HG02938 (cell line): ENCODE data around the gene NASP.

Source experiments
- ATAC-seq: cut with Tn5 transposase; IDR thresholded peaks from one replicate; pipeline ENCODE4 v1.9.1; 2021; ENCODE audit warnings: mild to moderate bottlenecking, moderate library complexity; ENCODE audit not compliant: unreplicated experiment

The NASP gene

GRCh38 chr1:45583666-45584350, at the start of gene NASP:
Gene NASP (plus strand): TSS chr1:45584041. CDS start chr1:45584147, 106 bp downstream.
- ATAC-seq: peak; percentile 42

DNA sequence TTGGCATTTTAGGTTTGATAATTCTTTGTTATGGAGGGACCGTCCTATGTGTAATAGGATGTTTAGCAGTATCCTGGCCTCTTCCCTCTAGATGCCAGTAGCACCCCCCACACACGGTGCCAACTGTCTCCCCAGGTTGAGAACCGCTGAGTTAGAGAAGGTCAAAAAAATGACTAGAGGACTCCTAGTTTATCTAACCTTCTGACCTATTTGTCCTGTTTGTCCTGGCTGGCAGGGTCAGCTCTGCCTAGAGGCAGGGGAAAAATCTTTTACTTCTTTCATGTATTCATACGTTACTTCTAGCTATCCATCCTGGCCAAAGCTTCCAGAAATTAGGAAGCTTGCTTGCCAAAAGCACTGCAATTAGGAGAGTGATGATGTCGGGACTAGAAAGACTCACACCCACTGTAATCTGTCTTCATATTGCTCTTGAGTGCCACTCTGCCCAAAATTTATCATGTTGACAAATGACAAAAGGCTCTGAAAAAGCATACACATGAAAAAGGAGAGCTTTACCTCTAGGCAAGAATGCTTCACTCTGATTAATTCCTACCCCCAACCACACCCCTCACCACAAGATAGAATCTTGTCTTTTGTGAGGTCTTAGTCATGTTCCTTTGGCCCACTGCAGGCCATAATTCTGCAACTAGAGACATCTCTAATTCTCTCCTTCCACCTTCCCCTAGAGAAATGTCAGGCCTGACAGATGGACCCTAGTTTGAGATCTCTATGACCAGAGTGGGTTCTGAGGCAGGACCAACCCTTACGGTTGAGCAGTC, 47.7 kb upstream of the NASP start:
- no peak for ATAC-seq

- ATAC-seq: no peak
Observed at GRCh38 chr1:45536886-45537285, 47.0 kb upstream of the NASP start.

DNA sequence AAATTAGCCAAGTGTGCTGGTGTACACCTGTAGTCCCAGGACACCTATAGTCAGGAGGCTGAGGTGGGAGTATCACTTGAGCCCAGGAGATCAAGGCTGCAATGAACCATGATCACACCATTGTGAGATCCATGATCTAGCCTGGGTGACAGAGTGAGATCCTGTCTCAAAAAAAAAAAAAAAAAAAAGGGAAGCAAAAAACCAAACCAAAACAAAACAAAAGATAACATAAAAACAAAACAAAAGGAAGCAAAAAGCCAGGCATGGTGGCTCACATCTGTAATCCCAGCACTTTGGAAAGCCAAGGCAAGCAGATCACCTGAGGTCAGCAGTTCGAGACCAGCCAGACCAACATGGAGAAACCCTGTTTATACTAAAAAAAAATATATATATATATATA, 42.6 kb upstream of the NASP start:
- no peak for ATAC-seq

DNA sequence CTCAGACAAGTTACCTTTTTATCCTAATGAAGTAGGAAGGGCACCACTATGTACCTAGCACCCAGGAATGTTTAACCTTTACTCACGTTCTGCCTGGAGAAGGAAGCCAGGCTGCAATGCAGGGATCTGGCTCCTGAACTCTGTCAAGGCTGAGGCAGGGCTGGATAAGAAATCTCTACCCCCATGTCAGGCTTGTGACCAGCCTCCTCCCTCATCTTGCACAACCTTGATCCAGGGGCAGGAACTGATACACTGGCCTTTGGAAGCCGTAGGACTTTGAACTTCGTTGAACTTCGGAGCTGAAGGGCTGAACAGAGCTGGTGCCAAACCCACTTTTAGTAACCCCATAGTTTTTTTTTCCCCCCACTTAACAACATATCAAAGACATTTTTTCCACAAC, 41.2 kb upstream of the NASP start:
- ATAC-seq: no peak

DNA sequence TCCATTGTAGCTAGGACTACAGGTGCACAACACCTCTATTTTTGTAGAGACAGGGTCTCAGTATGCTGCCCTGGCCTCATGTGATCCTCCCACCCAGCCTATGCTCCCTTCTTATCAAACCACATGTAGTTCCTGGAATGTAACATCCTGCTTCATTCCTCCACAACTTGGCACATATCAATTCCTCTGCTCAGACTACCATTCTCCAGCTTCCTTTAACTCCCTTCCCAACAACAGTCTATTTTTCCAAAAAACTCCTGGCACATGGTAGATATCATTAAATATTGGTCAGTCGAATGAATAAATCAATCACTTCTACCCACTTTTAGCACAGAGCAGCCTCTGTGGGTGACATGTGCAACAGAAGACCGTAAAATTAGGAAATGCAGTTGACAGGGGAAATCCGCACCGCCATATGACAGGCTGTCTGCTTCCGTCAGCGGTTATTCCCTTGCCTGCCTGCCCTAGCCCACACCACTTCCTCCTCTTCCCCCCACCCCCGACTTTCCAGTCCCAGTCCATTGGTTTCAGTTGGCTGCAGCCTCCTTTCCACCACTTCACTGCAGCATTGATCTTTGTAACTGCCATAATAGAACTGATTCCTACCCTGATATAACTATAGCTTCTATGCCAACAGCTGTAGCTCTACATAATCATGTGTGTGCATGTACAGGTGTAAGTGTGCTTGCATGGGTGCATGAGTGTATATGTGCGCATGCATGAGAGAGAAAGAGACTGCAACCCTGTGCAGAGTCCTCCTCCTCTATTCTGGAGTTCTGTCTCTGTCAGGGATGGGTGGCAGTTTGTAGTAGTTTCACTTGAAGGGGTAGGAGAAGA, 40.0 kb upstream of the NASP start:
- ATAC-seq: peak; percentile 39

DNA sequence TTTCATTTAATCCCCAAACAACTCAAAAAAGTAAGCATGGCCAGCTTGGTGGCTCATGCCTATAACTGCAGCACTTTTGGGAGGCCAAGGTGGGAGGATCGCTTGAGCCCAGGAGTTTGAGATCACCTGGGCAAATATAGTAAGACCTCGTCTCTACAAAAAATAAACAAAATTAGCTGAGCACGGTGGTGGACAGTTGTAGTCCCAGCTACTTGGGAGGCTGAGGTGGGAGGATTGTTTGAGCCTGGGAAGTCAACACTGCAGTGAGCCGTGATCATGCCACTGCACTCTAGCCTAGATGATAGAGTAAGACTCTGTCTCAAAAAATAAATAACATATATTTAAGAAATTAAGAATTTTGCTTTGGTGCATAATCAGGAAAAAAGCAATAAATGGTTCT, 39.3 kb upstream of the NASP start:
- no peak for ATAC-seq

DNA sequence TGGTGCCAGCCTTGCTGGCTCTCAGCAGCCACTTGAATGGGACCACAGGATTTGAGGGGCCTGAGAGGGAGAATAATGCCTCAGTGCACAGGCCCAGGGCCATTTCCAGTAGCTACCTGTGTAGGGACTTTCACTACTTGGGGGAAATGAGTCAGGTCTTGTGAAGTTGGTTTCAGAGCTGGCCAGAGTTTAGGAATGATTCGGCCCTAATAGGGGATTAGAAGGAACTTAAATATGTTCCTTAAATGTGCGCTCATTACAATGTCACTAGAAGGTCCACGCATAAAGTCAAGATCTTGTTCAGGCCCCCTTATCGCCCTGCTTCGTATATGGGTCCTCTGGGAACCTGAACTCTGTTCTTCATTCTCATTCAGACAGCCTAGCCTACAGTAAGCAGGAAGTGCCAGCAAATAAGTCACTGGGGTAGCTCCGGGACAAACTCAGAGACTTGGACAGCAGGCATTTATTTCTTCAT, 38.8 kb upstream of the NASP start:
- ATAC-seq: no peak

DNA sequence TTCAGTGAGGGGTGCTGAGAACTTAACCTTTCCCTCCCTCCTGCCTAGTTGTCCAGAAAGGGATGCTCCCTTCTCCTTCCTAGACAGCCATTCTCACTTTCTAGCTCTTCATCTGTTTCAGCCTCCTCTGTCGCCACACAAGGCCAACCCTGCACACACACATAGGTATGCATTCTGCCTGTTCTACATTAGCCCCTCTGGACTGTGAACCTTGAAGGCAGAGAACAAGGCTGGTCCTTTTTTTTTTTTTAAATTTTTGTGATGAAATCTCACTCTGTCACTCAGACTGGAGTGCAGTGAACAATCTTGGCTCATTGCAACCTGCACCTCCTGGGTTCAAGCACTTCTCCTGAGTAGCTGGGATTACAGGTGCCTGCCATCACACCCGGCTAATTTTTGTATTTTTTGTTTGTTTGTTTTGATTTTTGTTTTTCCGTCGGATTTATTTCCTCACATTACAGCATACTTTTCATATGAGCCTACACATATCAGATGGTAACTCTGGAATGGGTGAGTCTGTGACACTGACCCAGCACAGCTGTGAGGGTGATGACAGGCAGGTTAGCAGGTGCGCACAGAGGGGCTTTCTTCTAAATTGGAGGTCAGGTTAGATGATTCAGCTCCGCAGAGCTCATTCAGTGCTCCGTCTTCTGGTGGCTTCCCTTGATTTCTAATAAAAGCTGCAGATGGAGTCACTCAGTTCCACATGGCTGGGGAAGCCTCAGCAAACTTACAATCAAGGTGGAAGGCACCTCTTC, 38.1 kb upstream of the NASP start:
- ATAC-seq: no peak

DNA sequence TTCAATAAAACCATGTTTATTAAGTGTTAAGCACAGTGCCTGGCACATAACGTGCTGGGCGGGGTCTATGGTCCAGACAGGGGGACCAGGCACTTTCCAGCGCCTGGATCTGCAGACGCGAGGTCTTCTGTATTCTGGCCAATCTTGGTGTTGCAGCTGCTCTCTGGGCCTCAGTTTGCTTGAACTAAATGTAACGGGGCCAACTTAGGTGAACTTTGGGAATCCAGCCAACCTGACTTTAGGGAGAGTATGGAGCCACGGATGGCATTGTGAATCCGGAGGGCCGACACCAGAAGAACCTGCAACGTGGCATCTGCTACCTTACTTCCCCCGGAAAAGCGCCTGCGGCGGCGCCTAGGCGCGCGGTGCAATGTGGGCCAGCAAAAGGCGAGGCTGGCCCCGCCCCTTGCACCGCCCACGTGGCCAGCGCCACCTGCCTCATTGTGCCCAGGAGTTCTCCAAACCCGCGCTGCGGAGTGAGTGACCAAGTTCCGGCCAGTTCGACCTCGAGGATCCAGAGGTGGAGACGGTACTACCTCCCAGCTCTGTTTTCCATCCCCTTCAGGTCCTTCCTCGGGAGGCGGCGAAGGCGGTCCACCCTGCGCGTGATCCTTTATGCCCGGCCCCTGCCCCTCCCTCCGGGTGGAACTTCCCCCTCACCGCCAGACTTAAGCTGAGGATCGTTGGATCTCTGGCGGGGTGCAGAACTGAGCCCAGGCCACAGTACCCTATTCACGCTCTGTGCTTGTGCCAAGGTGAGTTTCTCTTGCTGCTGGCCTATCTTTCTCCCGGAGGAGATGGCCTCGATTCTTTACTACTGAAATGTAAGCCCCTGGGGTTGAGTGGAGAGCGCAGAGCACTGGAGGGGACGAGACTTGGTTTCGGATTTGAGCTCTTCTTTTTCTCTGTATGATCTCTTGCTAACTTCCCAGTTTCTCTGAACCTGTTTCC, 33.2 kb upstream of the NASP start, which contains the start of gene AKR1A1:
AKR1A1 (plus strand) TSS at position 426 of the 951 bp plus-strand sequence. CDS start 10,969 bp downstream, outside the sequence.
- peak; percentile 79 for ATAC-seq

DNA sequence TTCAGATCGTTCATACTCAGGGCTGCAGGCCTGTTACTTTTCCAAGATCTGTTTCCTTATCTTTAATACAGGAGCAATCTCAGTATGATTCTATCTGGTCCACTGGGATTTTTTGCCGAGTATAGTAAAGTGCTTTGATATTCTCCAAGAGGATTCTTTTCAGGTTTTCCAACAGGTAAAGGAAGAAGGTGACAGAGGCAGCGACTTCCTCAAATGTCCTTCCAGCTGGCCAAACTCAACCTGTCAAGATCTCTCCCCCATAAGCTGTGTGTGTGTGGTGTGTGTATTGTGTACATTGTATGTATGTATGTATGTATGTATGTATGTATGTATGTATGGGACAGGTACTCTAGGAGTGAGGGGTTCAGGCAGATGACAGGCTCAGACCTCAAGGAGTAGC, 32.2 kb upstream of the NASP start:
- no peak for ATAC-seq

GRCh38 chr1:45552331-45552730, 31.5 kb upstream of the NASP start:
- ATAC-seq: no peak

DNA sequence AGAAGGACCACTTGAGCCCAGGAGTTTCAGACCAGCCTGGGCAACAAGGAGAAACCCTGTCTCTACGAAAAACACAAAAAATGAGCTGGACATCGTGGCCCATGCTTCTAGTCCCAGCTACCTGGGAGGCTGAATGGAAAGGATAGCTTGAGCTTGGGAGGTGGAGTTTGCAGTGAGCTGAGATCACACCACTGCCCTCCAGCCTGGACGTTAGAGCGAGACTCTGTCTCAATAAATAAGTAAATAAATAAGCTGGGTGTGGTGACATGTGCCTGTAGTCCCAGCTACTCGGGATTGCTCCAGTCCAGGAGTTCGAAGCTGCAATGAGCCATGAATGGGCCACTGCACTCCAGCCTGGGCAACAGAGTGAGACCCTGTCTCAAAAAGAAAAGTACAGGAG, 29.6 kb upstream of the NASP start:
- no peak for ATAC-seq

- no peak for ATAC-seq
Observed at GRCh38 chr1:45557422-45557944, 26.4 kb upstream of the NASP start.

GRCh38 chr1:45563843-45564242, 20.0 kb upstream of the NASP start:
- ATAC-seq: no peak

GRCh38 chr1:45566722-45567121, 17.1 kb upstream of the NASP start:
- no peak for ATAC-seq

DNA sequence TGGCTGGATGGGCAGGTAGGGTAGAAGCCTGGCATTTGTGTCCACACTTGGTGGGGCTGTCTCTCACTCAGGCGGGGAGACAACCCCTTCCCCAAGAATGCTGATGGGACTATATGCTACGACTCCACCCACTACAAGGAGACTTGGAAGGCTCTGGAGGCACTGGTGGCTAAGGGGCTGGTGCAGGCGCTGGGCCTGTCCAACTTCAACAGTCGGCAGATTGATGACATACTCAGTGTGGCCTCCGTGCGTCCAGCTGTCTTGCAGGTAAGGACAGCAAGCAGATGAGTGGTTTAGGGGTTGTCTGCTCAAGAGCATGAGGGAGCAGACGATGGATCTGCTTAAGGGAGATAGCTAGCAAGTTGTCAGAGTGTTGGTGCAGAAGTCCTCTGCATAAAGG, 15.9 kb upstream of the NASP start:
- ATAC-seq: no peak

GRCh38 chr1:45568421-45568820, 15.4 kb upstream of the NASP start:
- no peak for ATAC-seq

DNA sequence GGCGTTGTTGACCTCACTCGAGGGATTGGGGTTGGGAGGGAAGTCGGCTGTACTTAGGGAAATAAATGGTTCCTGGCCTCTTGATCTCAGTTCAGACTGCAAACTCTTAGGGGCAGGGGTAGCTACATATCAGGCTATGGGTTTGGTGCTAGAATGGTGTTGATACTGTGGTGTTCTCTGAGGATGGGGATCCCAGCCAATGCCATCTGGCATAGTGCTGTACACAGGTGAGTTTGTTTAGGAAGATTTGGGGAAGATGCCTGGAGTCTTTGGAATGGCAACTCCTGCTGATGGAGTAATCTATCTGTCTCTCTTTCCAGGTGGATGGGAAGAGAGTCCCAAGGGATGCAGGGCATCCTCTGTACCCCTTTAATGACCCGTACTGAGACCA, 14.3 kb upstream of the NASP start:
- ATAC-seq: no peak
